Panc1 (cell line): ENCODE measurements around the gene IER5L. TPM values are rescaled to one million over a fixed set of nuclear protein-coding genes. Genes with fewer than 3 reads are reported as not detected.

Experiments used
- ATAC-seq: fragments of 200-7000 bp; cut with Tn5 transposase; 2 replicates; pipeline ENCODE4 v1.9.1; 2020; ENCODE audit warnings: mild to moderate bottlenecking, moderate library complexity
- BruUV-seq: library from RNA; stranded (reverse); fragments of 400-500 nt; replicated peaks from 2 replicates; lab custom pipeline; 2021; lab: Mats Ljungman, UMichigan
- CTCF ChIA-PET: fragments of 300-600 bp; sonication (Branson Sonifier 250); formaldehyde crosslinking; loops from one replicate; lab custom pipeline; 2022; ENCODE audit warnings: antibody characterized with exemption; lab: Charles Lee
- POLR2A ChIA-PET: fragments of 300-600 bp; sonication (Branson Sonifier 250); formaldehyde crosslinking; loops from one replicate; lab custom pipeline; 2022; ENCODE audit warnings: antibody characterized with exemption; lab: Charles Lee
- DNase-seq: peaks from one replicate; pipeline ENCODE4 v3.0.0-alpha.2; 2010; ENCODE audit warnings: low read depth, low spot score
- H3K27ac ChIP-seq: 2 replicates; pipeline ENCODE4 v1.5.1; 2011; ENCODE audit warnings: mild to moderate bottlenecking, low read length, inconsistent platforms
- H3K27me3 ChIP-seq: fragments of 200-500 bp; sonication (Bioruptor generic); 2 replicates; pipeline ENCODE4 v1.6.0; 2014; ENCODE audit warnings: low read length, inconsistent platforms; ENCODE audit not compliant: control insufficient read depth, insufficient read depth
- H3K36me3 ChIP-seq: fragments of 200-500 bp; sonication (Bioruptor generic); 2 replicates; pipeline ENCODE4 v1.5.1; 2014; ENCODE audit warnings: inconsistent platforms, mild to moderate bottlenecking, low read length, moderate library complexity; ENCODE audit not compliant: control insufficient read depth, insufficient read depth
- H3K4me1 ChIP-seq: 2 replicates; pipeline ENCODE4 v1.5.1; 2011; ENCODE audit warnings: inconsistent platforms, mild to moderate bottlenecking, low read length, moderate library complexity; ENCODE audit not compliant: control insufficient read depth, insufficient read depth
- H3K4me3 ChIP-seq, 2 experiments: 2 replicates each; pipeline ENCODE4 v1.5.1; 2011 to 2012; ENCODE audit warnings: low read depth in 2 of 2, low read length in 2 of 2, mild to moderate bottlenecking in 2 of 2, inconsistent platforms in 1 of 2, moderate library complexity in 1 of 2
- H3K9me3 ChIP-seq: fragments of 200-500 bp; sonication (Bioruptor generic); 2 replicates; pipeline ENCODE4 v1.5.1; 2014; ENCODE audit warnings: low read depth, mild to moderate bottlenecking, inconsistent platforms, low read length, moderate library complexity; ENCODE audit not compliant: control insufficient read depth, insufficient read depth
- POLR2AphosphoS5 ChIP-seq: IDR thresholded peaks from 2 replicates; pipeline ENCODE4 v1.6.1; 2012; ENCODE audit warnings: mild to moderate bottlenecking, low read depth, low read length, moderate library complexity
- SIN3A ChIP-seq: IDR thresholded peaks from 2 replicates; pipeline ENCODE4 v1.6.1; 2012; ENCODE audit warnings: low read depth, mild to moderate bottlenecking, low read length, moderate library complexity, borderline replicate concordance; ENCODE audit not compliant: insufficient read depth
- TCF7L2 ChIP-seq: IDR thresholded peaks from 2 replicates; pipeline ENCODE4 v1.6.1; 2011; ENCODE audit warnings: mild to moderate bottlenecking, low read depth, low read length, inconsistent platforms
- in situ Hi-C: cut with HindIII; loops from 2 replicates; pipeline ENCODE4 v1.10.0; 2016; ENCODE audit warnings: low sequenced_read_pairs, low pct_unique_long_range_greater_than_20kb
- intact Hi-C: fragments of 100-400 bp; cut with micrococcal nuclease; formaldehyde crosslinking; loops from one replicate; pipeline ENCODE4 v1.10.0; 2022; ENCODE audit not compliant: unreplicated experiment
- total RNA-seq: library from RNA; stranded (reverse); gene quantifications from one replicate; pipeline ENCODE4 v1.2.1, GENCODE V29; 2021; ENCODE audit not compliant: unreplicated experiment
- TF ChIP-seq, protein P1 (sequence below), 2 experiments: IDR thresholded peaks; 2 replicates each; pipeline ENCODE4 v1.6.1; 2011 to 2012; ENCODE audit warnings: low read depth in 2 of 2, control low read depth in 1 of 2, low read length in 1 of 2, mild to moderate bottlenecking in 1 of 2, moderate library complexity in 1 of 2; ENCODE audit not compliant: insufficient read depth in 1 of 2
- TF ChIP-seq, protein P2 (sequence below): fragments of 450-650 bp; IDR thresholded peaks from 2 replicates; pipeline ENCODE4 v1.5.1; 2017; ENCODE audit warnings: mild to moderate bottlenecking

Gene IER5L
- total RNA-seq, 1 experiment from 2014 or later, result 44.6 TPM

DNA sequence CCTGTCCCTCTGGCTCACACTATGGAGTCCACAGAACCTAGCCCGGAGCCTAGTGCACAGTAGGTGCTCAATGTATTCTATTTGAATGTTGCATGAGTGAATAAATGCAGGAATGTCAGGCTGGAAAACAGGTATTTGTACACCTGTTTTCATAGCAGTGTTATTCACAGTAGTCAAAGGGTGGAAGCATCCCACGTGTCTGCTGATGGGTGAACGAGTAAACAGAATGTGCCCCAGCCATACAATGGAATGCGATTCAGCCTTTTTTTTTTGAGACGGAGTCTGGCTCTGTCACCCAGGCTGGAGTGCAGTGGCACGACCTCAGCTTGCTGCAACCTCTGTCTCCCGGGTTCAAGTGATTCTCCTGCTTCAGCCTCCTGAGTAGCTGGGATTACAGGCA is 31.5 kb upstream of the IER5L start:
- no TSS peak for BruUV-seq
- TF ChIP-seq, protein P1, sequence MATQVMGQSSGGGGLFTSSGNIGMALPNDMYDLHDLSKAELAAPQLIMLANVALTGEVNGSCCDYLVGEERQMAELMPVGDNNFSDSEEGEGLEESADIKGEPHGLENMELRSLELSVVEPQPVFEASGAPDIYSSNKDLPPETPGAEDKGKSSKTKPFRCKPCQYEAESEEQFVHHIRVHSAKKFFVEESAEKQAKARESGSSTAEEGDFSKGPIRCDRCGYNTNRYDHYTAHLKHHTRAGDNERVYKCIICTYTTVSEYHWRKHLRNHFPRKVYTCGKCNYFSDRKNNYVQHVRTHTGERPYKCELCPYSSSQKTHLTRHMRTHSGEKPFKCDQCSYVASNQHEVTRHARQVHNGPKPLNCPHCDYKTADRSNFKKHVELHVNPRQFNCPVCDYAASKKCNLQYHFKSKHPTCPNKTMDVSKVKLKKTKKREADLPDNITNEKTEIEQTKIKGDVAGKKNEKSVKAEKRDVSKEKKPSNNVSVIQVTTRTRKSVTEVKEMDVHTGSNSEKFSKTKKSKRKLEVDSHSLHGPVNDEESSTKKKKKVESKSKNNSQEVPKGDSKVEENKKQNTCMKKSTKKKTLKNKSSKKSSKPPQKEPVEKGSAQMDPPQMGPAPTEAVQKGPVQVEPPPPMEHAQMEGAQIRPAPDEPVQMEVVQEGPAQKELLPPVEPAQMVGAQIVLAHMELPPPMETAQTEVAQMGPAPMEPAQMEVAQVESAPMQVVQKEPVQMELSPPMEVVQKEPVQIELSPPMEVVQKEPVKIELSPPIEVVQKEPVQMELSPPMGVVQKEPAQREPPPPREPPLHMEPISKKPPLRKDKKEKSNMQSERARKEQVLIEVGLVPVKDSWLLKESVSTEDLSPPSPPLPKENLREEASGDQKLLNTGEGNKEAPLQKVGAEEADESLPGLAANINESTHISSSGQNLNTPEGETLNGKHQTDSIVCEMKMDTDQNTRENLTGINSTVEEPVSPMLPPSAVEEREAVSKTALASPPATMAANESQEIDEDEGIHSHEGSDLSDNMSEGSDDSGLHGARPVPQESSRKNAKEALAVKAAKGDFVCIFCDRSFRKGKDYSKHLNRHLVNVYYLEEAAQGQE (IDR thresholded peaks at IDR 0.05; ENCODE audit: insufficient read depth in 1 of 2, low read depth in 2 of 2, low read length in 1 of 2), result no peak
- TF ChIP-seq TCF7L2, result no peak
- TF ChIP-seq, protein P2, sequence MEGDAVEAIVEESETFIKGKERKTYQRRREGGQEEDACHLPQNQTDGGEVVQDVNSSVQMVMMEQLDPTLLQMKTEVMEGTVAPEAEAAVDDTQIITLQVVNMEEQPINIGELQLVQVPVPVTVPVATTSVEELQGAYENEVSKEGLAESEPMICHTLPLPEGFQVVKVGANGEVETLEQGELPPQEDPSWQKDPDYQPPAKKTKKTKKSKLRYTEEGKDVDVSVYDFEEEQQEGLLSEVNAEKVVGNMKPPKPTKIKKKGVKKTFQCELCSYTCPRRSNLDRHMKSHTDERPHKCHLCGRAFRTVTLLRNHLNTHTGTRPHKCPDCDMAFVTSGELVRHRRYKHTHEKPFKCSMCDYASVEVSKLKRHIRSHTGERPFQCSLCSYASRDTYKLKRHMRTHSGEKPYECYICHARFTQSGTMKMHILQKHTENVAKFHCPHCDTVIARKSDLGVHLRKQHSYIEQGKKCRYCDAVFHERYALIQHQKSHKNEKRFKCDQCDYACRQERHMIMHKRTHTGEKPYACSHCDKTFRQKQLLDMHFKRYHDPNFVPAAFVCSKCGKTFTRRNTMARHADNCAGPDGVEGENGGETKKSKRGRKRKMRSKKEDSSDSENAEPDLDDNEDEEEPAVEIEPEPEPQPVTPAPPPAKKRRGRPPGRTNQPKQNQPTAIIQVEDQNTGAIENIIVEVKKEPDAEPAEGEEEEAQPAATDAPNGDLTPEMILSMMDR, result no peak
- no peak for TF ChIP-seq SIN3A
- no peak for TF ChIP-seq POLR2AphosphoS5
- H3K36me3 ChIP-seq, result no peaks in the 10 kb centered on the region
- no peaks in the 10 kb centered on the region for H3K9me3 ChIP-seq
- intact Hi-C loops (no loop called here), in situ Hi-C loops (no loop called here)
- H3K27me3 ChIP-seq, result no peaks in the 10 kb centered on the region
- H3K27ac ChIP-seq, result no peak overlapping the region
- H3K4me3 ChIP-seq, result no peak overlapping the region
- POLR2A ChIA-PET, result no interaction called here
- H3K4me1 ChIP-seq, result no peaks in the 10 kb centered on the region
- CTCF ChIA-PET, result no interaction called here
- DNase-seq (no peak), ATAC-seq (no peak)

DNA sequence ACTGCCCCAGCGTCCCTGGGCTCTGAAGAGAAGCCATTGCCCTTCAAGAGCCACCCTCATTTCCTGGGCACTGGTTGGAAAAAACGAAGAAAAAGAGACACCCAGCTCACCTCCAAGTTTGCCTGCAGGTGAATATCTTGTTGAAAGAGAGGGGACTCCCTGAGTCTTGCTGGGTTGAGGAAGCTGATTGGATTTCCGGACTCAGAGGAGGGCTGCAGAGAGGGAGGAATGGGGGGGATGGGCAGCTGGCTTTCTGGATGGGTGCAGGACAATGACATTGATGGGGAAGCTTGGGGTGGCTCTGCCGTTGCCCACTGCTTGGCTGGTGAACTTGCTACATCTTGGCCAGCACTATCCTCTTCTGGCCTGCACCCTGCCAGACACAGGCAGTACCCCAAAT is 31.0 kb upstream of the IER5L start:
- Histone ChIP-seq H3K9me3 (no peaks in the 10 kb centered on the region), H3K27me3 (no peaks in the 10 kb centered on the region), H3K4me1 (no peaks in the 10 kb centered on the region), H3K4me3 (no peak overlapping the region), H3K36me3 (no peaks in the 10 kb centered on the region), H3K27ac (no peak overlapping the region)
- no TSS peak for BruUV-seq
- intact Hi-C loops (no loop called here), in situ Hi-C loops (no loop called here)
- ChIA-PET POLR2A (no interaction called here), CTCF (no interaction called here)
- ATAC-seq (no peak), DNase-seq (no peak)
- TF ChIP-seq POLR2AphosphoS5, result no peak
- TF ChIP-seq TCF7L2, result no peak
- TF ChIP-seq SIN3A, result no peak
- TF ChIP-seq, protein P2, result no peak
- TF ChIP-seq, protein P1 (IDR thresholded peaks at IDR 0.05; ENCODE audit: insufficient read depth in 1 of 2, low read depth in 2 of 2, low read length in 1 of 2), result no peak
